GM19438 (cell line): Measurements from ENCODE around the gene DAZAP2.
"Not testable (repeated sequence)": the region's sequence is repeated elsewhere in the genome, so short reads cannot be mapped to it uniquely, and the experiment has no call there.

ENCODE experiments used
- ATAC-seq: cut with Tn5 transposase; IDR thresholded peaks from one replicate; pipeline ENCODE4 v1.9.1; 2021; ENCODE audit warnings: low read depth; ENCODE audit not compliant: unreplicated experiment

DAZAP2 gene

GRCh38 chr12:51245476-51246253 lies 7.0 kb downstream of the DAZAP2 start:
- ATAC-seq, result no peak

- ATAC-seq, result no peak
Observed at GRCh38 chr12:51246254-51246853, 7.7 kb downstream of the DAZAP2 start.

GRCh38 chr12:51247523-51248206 lies 9.0 kb downstream of the DAZAP2 start:
- ATAC-seq, result no peak

- no peak for ATAC-seq
Observed at GRCh38 chr12:51253276-51253675, 14.7 kb downstream of the DAZAP2 start.

GRCh38 chr12:51254536-51254935 lies 15.9 kb downstream of the DAZAP2 start:
- ATAC-seq, result no peak

- ATAC-seq, result not testable (repeated sequence)
Observed at GRCh38 chr12:51259600-51259999, 21.0 kb downstream of the DAZAP2 start.

GRCh38 chr12:51262758-51263177 lies 24.1 kb downstream of the DAZAP2 start:
- no peak for ATAC-seq

- ATAC-seq, result no peak
Observed at GRCh38 chr12:51263341-51263740, 24.7 kb downstream of the DAZAP2 start.

- ATAC-seq, result no peak
Observed at GRCh38 chr12:51264297-51264696, 25.7 kb downstream of the DAZAP2 start.

- ATAC-seq, result no peak
Observed at GRCh38 chr12:51265024-51265423, 26.4 kb downstream of the DAZAP2 start.

- peak; percentile 66 for ATAC-seq
Observed at GRCh38 chr12:51269174-51270066, 30.8 kb downstream of the DAZAP2 start.

- ATAC-seq, result peak; percentile 61
Observed at GRCh38 chr12:51270067-51270950, 31.7 kb downstream of the DAZAP2 start, which contains the start of gene SMAGP. Gene SMAGP (minus strand): TSS chr12:51270415. CDS start chr12:51269278, 1,137 bp downstream.

- no peak for ATAC-seq
Observed at GRCh38 chr12:51270951-51271518, 32.4 kb downstream of the DAZAP2 start.

- ATAC-seq, result not testable (repeated sequence)
Observed at GRCh38 chr12:51272810-51273209, 34.2 kb downstream of the DAZAP2 start.

GRCh38 chr12:51275088-51275487 lies 36.5 kb downstream of the DAZAP2 start:
- ATAC-seq, result no peak

- no peak for ATAC-seq
Observed at GRCh38 chr12:51281202-51281924, 42.7 kb downstream of the DAZAP2 start.

- ATAC-seq, result no peak
Observed at GRCh38 chr12:51285843-51286242, 47.2 kb downstream of the DAZAP2 start.
